OCI-LY1 (cell line): ENCODE results near the gene SPATA32.

Source experiments
- CTCF ChIP-seq: fragments of 200-600 bp; sonication (generic), shearing (Covaris generic); IDR thresholded peaks from 2 replicates; pipeline ENCODE4 v1.5.1; 2017; ENCODE audit warnings: mild to moderate bottlenecking, antibody characterized with exemption, low read length, moderate library complexity, mixed read lengths
- EZH2 ChIP-seq: fragments of 200-600 bp; sonication (generic), shearing (Covaris generic); IDR thresholded peaks from 2 replicates; pipeline ENCODE4 v1.8.0; 2017; ENCODE audit warnings: borderline replicate concordance, mixed run types, mild to moderate bottlenecking, antibody characterized with exemption, low read length, moderate library complexity, mixed read lengths

- TF ChIP-seq CTCF (no peak), EZH2 (no peak)
Measured at GRCh38 chr17:45277992-45278391, 16.1 kb upstream of the SPATA32 start.
